Activated CD8-positive, alpha-beta memory T cell treated with anti-CD3 and anti-CD28 coated beads, Interleukin-2, amount 50 U/mL, for 24 hours (primary cell): Measurements from ENCODE around the gene STX16.

ENCODE experiments used
- DNase-seq: peaks from one replicate; pipeline ENCODE4 v3.0.0-alpha.2; 2020; ENCODE audit errors: extremely low read depth

STX16 gene

GRCh38 chr20:58697201-58697866 is 46.3 kb downstream of the STX16 start:
- no peak for DNase-seq

- DNase-seq: no peak
These were observed 47.0 kb downstream of the STX16 start for GRCh38 chr20:58697867-58698703.

- DNase-seq: no peak
These were observed 47.9 kb downstream of the STX16 start for GRCh38 chr20:58698741-58699622.

- no peak for DNase-seq
These were observed 48.6 kb downstream of the STX16 start for GRCh38 chr20:58699623-58700107.

- DNase-seq: no peak
These were observed 49.2 kb downstream of the STX16 start for GRCh38 chr20:58700121-58700821.

- DNase-seq: no peak
These were observed 49.7 kb downstream of the STX16 start for GRCh38 chr20:58700823-58701222.

- no peak for DNase-seq
These were observed 50.5 kb downstream of the STX16 start for GRCh38 chr20:58701431-58702160.

- DNase-seq: no peak
These were observed 51.1 kb downstream of the STX16 start for GRCh38 chr20:58702161-58702510.

GRCh38 chr20:58702859-58703648 is 52.0 kb downstream of the STX16 start:
- no peak for DNase-seq

GRCh38 chr20:58703765-58704371 is 52.8 kb downstream of the STX16 start:
- no peak for DNase-seq

GRCh38 chr20:58705208-58705926 is 54.3 kb downstream of the STX16 start:
- no peak for DNase-seq

- DNase-seq: no peak
These were observed 55.2 kb downstream of the STX16 start for GRCh38 chr20:58706150-58706892.

- DNase-seq: no peak
These were observed 56.0 kb downstream of the STX16 start for GRCh38 chr20:58706975-58707681.

GRCh38 chr20:58707770-58708169 is 56.7 kb downstream of the STX16 start:
- DNase-seq: no peak

- DNase-seq: no peak
These were observed 57.3 kb downstream of the STX16 start for GRCh38 chr20:58708246-58708931.

GRCh38 chr20:58709013-58709702 is 58.1 kb downstream of the STX16 start:
- no peak for DNase-seq

- DNase-seq: no peak
These were observed 58.6 kb downstream of the STX16 start for GRCh38 chr20:58709703-58710039.
